NCI-H1092 treated with DMSO at 0.1 percent for 48 hours (cell line): ENCODE measurements around the gene SHLD2.
"Not testable (repeated sequence)": the region's sequence is repeated elsewhere in the genome, so short reads cannot be mapped to it uniquely, and the experiment has no call there.

Experiments used
- DNase-seq: peaks from one replicate; lab custom pipeline; 2025; lab: John Stamatoyannopoulos, UW

SHLD2 gene

DNA sequence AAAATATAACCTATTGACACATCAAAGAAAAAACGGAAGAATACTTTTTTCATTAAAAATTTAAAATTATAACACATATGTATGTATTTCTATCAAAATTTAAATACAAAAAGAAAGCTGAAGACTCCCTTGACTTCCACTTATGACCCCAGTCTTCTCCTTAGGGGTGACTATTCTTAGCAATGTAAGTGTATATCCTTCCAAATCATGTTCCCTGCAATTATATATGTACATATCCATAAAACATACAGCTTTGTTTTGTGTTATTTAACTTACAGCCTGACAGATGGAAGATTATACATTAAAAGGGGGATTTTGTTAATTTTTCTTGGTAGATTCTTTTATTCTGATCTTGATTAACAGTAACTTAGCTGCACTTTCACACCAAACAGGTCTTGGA is 9.5 kb upstream of the SHLD2 start:
- DNase-seq: no peak

DNA sequence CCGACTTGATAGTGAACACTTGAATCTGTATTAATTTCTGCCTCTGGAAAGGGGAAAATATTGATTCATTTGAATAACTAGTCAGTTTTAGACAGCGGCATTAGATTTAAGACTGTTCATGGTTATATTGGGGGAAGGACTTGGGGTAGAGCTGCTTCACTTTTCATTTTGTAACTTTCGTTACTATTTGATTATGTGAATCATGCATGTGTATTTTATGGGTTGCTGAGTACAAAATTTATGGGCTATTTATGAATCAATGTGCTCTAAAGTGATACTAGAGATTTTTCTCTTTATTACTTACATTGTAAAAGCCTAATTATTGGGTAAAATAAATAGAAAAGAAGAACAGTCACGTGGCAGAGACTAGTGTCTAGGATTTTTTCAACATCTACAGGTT is 5.3 kb upstream of the SHLD2 start:
- DNase-seq: no peak

DNA sequence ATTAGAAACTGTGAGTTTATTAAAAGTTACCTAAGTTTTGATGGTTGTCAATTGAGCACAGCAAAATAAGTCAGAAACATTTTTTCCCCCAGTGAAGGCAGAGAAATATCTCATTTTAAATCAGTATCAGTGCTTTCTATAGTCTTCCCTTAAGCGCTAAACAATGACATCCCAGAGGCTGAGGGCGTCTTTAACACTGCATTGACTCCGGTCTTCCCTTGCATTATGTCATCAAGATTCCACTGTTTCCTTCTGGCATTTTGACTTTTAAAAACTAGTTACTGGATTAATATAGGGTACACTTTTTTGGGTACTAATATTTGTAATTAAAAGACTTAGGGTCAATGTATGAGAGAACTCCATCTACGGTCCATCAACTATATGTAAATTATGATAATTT is 4.2 kb upstream of the SHLD2 start:
- no peak for DNase-seq

DNA sequence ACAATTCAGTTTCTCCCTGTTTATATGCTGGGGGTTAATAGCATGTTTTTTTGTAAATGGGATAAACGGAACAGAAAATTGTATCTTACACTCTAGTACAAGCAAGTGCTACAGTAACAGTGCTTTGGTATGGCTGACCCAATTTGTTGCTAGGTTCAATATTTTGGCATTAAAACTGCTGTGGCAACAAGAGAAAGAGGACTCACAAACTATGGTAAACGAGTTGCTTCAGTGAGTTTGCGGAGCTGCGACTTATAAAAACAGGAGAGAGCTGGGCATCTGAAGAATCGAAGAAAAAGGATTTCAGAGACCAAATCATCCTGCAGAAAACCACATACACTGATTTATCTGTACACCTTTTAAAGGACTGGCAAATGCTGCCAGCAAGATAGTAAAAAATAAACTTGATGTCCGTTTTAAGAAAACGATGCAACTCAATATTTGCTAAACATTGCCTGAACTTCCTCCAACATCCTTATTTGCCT is 2.6 kb upstream of the SHLD2 start:
- no peak for DNase-seq

DNA sequence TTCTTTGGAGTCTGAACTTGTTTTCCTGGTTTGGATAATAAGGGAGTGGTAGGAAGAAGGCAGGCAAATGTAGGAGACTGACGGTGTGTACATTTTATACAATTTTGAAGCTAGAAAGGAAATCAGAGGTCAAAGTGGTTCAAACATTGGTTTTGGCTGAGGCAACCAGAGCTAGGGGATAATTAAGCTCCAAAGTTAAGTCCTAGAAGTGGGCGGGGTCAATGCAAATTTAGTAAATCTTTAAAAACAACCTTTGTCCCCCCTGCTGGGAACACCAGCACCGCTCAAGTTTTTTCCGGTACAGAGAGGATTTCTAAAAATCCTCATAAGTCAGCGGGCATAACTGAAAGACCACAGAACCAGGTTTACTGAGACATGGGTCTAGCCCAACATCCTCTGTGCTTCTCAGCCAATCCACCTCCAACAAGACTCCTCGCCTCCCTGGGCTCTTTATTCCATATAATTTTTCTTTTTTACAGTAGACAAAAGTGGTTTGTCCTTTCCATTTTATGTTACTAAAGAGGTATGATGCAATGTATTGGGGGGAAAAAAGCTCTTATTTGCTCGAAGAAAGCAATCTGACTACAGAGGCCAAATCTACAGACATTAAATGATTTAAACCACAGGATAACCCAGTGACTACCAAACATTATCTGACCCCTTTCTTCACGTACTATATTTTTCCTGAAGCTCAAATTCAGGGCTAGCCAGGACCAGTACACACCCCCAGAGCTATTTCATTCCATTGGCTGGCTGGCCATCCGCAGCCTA is 2.0 kb upstream of the SHLD2 start:
- DNase-seq: peak; percentile 4

DNA sequence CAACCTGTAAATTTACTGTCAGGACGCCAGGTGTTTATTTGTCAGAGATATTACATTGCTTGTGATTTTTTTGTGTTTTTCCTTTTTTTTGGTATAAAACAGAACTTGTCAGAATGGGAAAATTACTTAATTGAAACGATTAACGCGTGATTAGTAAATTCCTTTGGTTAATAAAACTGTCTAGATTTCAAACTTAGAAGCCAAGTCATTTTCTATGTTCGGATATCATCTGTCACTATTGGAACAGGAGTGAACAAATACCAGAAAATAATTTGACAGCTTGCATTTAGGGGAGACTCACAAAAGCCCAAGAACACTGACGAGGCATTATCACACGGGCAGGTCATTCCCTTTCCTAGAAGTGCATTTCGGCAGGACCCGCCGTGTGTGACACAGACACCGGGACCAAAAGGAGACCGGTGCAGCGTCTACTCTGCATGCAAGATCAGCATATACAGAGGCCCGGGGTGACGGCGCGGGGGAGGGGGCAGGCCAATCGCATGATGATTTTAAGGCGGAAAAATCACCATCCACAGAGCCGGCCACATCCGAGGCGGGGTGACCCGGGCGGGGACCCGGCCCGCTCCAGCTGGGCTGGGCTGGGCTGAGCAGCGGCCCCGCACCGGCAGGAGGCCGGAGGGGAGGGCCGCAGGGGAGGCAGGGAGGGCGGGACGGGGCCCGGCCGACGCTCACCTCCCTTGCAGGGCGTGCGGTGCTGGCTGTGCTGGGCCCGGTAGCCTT is 1.2 kb upstream of the SHLD2 start:
- peak; percentile 0 for DNase-seq

DNA sequence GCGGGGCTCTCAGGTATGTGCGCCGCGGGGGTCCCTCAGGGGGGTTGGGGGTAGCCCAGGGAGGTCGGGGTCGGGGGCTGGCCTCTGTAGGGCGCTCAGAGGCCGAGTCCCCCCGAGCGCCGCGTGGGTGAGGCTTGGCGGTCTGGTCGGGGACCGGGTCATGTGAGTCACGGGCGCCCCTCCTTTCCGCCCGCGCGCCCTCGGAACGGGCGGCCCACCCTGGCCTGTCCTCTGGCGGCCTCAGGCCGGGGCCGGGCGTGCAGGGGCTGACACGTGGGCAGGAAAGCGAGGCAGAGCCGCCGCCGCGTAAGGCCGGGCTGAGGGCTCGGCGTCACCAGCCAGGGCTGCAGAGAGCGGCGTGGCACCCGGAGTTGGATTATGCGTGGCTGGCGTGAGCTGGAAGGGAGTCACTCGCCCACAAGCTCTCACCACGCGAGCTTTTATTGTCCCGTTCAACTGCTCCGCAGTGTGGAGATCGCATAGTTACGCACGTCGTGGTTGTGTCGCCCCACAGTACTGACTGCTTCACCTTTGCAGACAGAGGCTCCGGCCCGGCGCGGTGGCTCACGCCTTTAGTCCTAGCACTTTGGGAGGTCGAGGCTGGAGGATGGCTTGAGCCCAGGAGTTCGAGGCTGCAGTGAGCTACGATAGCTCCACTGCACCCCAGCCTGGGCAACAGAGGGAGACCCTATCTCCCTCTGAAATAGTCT is 385 bp downstream of the SHLD2 start:
- DNase-seq: peak; percentile 49

DNA sequence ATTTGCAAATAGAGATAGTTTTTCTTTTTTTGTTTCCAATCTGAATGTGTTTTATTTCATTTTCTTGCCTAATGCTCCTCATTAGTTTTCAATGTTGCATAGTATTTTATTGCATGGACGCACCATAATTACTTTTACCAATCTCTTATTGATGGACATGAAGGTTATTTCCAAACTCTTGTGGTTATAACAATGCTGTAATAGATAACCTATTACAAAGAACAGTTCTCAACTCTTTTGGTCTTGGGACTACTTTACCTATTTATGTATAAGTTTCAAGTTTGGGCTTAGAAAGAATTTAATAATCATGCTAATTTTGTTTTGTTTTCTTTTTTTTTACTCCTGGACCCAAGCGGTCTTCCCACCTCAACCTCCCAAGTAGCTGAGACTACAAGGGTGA is 7.0 kb downstream of the SHLD2 start:
- DNase-seq: no peak

DNA sequence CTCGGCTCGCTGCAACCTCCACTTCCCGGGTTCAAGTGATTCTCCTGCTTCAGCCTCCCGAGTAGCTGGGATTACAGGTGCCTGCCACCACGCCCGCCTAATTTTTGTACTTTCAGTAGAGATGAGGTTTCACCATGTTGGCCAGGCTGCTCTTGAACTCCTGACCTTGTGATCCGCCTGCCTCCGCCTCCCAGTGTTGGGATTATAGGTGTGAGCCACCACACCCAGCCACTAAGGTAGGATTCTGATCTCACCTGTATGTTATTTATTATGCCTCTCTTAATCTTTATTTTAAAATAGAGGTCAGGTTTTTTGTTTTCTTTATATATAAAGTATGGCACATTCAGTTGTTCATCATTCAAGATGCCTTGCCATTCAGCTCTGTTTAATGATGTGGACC is 9.7 kb downstream of the SHLD2 start:
- not testable (repeated sequence) for DNase-seq

DNA sequence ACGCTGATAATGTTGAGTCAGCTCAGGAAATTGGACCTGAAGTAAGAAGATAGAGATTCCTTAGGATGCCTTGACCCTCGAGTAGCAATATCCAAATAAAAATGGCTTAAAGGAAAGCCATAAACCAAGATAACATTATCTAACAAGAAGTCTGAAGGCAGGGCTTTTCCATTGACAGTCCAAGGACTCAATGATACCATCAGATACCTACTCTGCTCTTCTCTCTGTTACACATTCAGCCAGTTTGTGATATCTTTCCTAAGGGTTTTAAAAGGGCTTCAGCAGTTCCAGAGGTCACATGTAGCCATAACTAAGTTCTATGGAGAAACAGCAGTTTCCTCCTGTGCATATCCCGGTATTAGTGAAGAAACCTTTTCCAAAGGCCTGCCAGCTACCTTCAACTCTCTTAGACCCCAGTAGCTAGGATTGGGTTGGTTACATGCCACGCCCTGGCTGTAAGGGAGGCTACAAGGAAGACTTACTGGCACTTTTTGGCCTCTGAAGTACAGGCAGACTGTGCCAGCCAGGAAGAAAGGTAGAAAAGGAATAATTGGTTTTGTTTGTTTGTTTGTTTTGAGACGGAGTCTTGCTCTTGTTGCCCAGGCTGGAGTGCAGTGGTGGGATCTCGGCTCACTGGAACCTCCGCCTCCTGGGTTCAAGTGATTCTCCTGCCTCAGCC is 10.6 kb downstream of the SHLD2 start:
- no peak for DNase-seq

DNA sequence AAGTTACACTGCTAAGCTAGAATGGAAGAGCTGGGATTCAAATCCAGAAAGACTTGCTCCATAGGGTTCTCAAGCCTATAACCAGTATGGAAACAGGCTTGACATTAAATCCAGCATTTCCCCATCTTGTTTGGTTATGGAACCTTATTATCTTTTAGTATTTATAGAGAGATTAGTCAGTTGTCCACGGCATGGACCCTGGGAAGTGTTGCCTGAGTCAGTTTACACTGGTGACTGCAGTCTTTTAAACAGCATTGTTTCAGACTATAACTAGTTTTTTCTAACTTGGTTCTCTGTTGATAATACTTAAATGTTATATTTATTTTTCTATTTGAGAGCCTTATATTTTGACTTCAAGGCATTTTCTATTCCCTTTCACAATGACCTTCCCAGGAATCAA is 23.1 kb downstream of the SHLD2 start:
- DNase-seq: not testable (repeated sequence)

DNA sequence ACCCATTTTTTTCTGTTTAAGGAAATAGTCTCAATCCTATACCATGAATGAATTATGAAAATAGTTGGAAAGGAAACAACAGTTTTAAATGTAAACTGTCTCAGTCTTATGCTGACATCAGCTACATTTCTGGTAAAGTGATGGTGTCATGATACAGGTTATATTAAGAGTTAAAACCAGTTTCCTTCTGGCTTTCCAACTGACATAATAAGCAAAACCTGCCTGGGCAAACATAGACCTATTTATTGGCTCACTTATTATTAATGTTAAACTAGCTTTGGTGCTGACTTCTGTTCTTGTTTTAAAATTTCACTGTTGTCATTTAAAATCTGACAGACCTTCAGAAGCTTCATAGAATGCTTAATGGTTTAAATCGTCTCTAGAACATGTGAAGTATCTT is 24.0 kb downstream of the SHLD2 start:
- DNase-seq: not testable (repeated sequence)

DNA sequence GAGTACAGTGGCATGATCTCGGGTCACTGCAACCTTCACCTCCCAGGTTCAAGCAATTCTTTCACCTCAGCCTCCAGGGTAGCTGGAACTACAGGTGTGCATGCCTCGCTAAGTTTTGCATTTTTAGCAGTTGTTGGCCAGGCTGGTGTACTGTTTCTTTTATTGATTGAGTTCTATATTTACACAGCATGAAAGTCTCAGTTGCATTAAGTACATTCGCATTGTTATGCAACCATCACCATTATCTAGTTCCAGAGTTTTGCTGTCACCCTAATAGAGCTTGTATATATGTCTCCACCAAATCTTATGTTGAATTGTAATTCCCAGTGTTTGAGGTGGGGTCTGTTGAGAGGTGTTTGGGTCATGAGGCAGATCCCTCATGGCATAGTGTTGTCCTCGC is 28.3 kb downstream of the SHLD2 start:
- not testable (repeated sequence) for DNase-seq

DNA sequence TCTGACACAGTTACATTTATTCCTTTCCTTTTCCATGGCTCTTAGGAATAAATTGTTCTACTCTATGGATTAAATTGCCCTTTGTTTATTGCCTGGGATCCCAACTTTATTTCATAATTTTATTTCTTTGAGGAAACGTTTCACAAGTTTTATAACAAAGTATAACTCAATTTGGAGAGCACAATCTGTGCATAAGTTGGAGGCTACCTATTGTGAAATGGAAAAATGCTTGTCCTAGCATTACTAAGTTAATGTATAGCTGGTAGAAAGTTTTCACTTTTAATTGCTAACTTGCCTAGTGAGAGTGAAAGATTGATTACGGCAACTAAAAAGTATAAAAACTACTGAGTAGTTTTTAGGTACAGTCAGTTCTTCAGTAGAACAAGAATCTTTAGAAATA is 32.0 kb downstream of the SHLD2 start:
- DNase-seq: not testable (repeated sequence)

DNA sequence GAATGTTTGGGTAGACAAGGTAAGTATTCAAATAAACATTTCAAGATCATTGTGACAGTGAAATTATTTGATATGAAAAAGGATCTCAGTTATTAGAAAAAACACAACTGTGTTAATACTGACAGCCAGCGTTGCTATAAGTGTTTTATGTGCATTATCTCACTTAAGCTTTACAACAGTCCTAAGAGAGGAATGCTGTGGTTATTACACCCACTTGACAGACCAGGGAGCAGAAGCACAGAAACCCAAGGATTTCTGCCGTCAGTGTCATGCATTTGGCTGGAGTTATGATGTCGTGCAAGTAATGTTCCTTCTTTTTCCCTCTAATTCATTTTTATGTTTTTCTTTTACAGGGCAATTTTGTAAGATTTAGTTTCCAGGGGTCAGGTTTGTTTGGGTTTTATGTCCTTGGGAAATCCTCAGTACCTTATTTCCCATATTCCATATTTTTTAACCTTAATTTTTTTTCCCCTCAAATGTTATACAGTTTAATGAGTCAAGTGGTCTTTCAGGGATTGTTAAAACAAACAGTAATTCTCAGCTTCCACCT is 32.7 kb downstream of the SHLD2 start:
- not testable (repeated sequence) for DNase-seq

DNA sequence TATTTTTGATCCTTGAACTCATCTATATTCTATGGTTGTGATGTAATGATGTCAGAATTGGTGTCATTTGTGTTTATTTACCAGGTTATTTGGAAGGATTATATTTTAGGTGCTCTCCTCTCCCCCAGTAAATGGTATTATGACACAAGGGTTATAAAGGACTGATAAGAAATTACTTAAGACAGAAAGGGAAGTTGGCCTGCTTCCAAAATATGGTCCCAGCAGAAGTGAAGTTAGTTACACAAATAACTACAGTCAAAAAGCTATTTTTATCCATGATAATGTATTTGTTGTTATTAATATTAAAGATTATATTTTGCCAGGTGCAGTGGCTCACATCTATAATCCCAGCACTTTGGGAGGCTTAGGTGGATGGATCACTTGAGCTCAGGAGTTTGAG is 37.2 kb downstream of the SHLD2 start:
- DNase-seq: not testable (repeated sequence)

DNA sequence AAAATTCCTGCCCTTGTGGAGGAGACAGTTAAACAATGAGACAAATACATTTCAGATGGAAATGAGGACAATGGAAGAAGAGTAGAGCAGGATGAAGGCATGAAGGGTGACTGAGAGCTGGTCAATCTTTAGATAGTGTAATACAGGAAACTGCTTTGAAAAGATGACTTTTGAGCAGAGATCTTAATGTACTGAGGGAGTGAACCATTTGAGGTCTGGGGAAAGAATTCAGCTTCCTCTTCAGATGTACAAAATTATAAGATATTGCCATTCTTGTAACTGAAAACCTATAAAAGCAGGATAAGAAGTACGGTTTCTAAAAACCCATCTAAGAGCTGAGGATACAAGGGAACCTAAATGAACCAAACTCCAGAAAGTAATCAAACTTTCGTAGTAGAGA is 38.9 kb downstream of the SHLD2 start:
- not testable (repeated sequence) for DNase-seq

DNA sequence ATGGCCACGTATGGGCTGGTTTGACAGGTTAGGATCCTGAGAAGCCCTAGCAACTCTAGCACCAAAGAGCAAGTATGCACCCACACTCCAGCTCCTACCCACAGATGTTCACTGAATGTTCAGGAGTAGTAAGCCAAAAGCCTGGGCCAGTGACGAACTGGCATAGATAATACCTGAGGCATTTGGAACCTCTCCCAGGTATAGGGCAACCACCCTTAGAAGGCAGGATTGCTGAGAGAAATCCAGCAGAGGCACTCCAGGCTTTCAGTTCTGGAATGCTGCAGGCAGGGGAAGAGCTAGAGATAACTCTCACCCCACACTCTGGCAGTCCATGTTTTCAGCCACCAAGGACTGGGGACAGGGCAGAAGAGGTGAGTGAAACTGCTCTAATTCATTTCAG is 39.4 kb downstream of the SHLD2 start:
- DNase-seq: not testable (repeated sequence)

DNA sequence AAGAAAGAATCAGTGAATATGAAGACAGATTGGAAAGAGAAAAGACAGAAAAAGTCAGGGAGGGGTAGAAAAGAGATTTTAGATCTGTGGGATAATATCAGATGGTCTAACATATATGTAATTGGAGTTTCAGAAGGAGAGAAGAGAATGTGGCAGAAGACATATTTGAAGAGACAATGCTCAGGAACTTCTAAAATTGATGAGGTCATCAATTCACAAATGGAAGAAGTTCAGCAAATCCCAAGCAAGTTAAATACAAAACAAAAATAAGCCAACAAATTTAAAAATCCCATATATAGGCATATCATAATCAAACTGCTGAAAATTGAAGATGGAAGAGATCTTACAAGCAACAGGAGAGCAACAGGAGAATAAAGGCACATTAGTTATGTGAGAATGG is 42.5 kb downstream of the SHLD2 start:
- DNase-seq: not testable (repeated sequence)

DNA sequence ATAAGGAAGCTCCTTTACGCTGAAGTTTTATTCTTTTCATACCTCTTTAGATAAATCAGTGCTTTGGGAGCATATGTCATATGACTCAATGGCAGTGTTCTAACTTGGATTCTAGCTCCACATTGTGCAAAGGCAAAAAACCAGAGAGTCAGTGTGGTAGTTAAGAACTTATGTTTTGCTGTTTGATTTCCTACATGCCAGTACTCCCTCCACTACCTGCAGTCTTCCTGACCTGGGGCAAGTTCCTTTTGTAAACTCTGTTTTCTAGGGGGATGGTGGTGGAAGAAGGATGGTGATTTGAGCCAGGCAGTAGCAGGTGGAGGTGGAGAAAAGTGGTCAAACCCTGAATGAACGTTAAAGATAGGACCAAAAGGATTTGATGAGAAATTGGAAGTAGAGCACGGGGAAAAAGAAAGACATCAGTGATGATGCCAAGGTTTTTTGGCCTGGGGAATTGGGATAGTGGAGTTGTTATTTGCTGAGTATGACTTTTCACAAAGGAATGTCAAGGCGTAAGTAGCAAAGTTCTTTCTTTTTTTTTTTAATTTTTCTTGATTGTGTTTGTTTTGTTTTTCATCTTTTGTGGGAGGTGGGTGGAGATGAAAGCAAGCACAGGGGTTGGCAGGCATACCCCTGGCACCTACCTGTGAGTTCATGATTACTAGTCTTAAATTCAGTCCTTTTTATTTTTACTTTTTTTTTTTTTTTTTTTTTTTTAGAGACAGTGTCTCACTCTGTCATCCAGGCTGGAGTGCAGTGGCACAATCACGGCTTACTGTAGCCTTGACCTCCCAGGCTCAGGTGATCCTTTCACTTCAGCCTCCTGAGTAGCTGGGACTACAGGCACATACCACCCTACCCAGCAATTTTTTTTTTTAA is 47.5 kb downstream of the SHLD2 start:
- DNase-seq: not testable (repeated sequence)

DNA sequence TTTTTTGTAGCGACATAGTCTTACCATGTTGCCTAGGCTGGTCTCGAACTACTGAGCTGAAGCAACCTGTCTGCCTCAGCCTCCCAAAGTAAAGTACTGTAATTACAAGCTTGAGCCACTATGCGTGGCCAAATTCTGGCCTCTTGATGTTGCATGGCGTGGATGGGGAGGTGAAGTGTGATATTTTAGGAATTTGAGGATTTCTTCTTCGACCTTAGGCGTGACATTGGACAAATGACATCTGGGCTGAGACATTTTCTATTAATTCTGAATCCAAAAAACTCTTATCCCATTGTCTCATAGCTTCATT is 48.1 kb downstream of the SHLD2 start:
- not testable (repeated sequence) for DNase-seq
